Cardiac septum (tissue), 1 donor: ENCODE data around the gene RBMXL2. TPM values are rescaled to one million over a fixed set of nuclear protein-coding genes. Genes with fewer than 3 reads are reported as not detected.

Experiments used
- total RNA-seq: library from RNA; stranded (reverse); fragmentation: NEBNext Ultra II Directional; extraction: Animal tissue kit (Norgen Biotek cat#: 25700); gene quantifications from one replicate; pipeline ENCODE4 v1.2.1, GENCODE V29; 2021
- donor health status: DM: no; HTN: no; CAD: no.

RBMXL2 gene
- total RNA-seq, 1 donor from 2014 or later, result not detected

Other genes with a start within 250 kb of the RBMXL2 start
- gene OR10A5, start 243.3 kb upstream of the RBMXL2 start, total RNA-seq, result not detected
- not detected for gene OR10A2, start 225.9 kb upstream of the RBMXL2 start, total RNA-seq
- gene OR10A4, start 212.4 kb upstream of the RBMXL2 start, total RNA-seq, result not detected
- gene OR2D2, start 196.5 kb upstream of the RBMXL2 start, total RNA-seq, result not detected
- gene OR2D3, start 168.0 kb upstream of the RBMXL2 start, total RNA-seq, result not detected
- gene ZNF215, start 162.6 kb upstream of the RBMXL2 start, total RNA-seq, result 0.24 TPM
- gene ZNF214, start 68.7 kb upstream of the RBMXL2 start, total RNA-seq, result 0.67 TPM
- gene NLRP14, start 68.5 kb upstream of the RBMXL2 start, total RNA-seq, result not detected
- gene SYT9, start 162.9 kb downstream of the RBMXL2 start, total RNA-seq, result 0.92 TPM